Coronary artery (tissue), 2 donors: ENCODE measurements around the gene SLC19A1.

Source experiments
- DNase-seq: peaks from one replicate; pipeline ENCODE4 v3.0.0-alpha.2; 2017; ENCODE audit warnings: low spot score
- H3K27ac ChIP-seq, 2 donors: fragments of 200-600 bp; sonication (generic); one replicate each; pipeline ENCODE4 v1.5.1; 2016 to 2019
- H3K4me3 ChIP-seq: fragments of 200-600 bp; sonication (generic); 2 replicates; pipeline ENCODE4 v1.5.1; 2016; ENCODE audit warnings: mild to moderate bottlenecking, moderate library complexity
- CTCF ChIP-seq: fragments of 200-600 bp; sonication (generic); IDR thresholded peaks from one replicate; pipeline ENCODE4 v1.5.1; 2019; ENCODE audit warnings: antibody characterized with exemption

Gene SLC19A1

DNA sequence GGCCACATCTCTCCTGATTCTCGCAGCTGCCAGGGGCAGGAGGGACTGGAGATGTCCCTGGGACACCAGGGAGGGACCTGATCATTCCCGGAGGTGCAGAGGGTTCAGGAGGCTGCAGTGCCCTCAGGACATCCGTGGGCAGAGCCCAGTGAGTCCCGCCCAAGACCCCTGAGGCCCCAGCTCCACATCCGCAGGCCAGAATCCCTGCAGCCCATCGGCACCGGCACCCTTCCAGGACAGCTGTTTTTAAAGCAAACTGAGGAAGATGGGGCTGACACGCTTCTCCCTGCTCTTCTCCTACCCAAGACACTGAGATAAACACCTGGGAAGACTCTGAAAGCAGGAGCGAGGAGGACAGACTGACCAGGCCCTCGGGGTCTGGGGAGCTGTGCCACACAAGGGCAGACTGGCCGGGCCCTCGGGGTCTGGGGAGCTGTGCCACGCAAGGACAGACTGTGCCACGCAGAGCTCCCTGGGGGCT lies 25.5 kb downstream of the SLC19A1 start:
- TF ChIP-seq CTCF = no peak
- Histone ChIP-seq H3K27ac (no peak overlapping the region), H3K4me3 (no peak overlapping the region)
- no peak for DNase-seq

GRCh38 chr21:45516071-45516670 lies 26.1 kb downstream of the SLC19A1 start:
- no peak for TF ChIP-seq CTCF
- no peak overlapping the region for H3K4me3 ChIP-seq
- no peak overlapping the region for H3K27ac ChIP-seq
- no peak for DNase-seq

- TF ChIP-seq CTCF = no peak
- no peak overlapping the region for H3K4me3 ChIP-seq
- no peak overlapping the region for H3K27ac ChIP-seq
- DNase-seq = no peak
Measured at GRCh38 chr21:45515241-45516061, 26.8 kb downstream of the SLC19A1 start.

DNA sequence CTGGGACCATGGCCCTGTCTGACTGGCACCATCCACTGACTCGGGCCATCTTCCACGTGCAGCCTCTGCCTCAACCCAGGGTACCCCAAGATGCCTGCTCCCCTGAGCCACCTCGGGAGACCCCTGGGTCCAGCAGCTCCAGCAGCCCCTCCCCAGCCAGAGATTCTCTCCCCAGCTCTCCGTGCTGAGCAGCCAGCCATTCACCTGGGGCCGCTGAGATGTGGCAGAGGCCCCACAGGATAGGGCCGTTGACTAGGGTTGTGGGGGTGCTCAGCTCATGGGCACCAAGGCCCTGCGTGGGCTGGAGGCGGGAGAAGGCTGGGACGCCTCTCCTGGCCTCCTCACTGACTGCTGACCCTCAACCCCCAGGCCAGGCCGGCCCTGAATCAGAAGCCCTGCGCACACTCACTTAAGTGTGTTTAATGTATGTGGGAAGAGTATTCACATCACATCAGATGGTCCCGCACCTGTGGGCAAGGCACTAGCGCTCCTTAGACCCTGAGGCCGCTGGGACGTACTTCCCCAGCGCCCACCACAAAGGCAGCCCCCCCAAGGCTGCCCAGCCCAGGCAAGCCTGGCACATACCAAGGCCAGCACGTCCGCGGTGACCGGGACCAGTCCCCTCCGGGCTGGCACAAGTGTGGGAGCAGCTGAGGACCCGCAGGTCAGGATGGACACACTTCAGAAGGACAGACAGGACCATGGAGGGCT lies 27.8 kb downstream of the SLC19A1 start:
- no peak overlapping the region for H3K4me3 ChIP-seq
- TF ChIP-seq CTCF = no peak
- H3K27ac ChIP-seq = no peak overlapping the region
- DNase-seq = no peak

- H3K4me3 ChIP-seq = no peak overlapping the region
- H3K27ac ChIP-seq = no peak overlapping the region
- TF ChIP-seq CTCF = no peak
- no peak for DNase-seq
Measured at GRCh38 chr21:45513741-45514310, 28.4 kb downstream of the SLC19A1 start.

GRCh38 chr21:45513003-45513717 lies 29.1 kb downstream of the SLC19A1 start:
- no peak for DNase-seq
- Histone ChIP-seq H3K27ac (no peak overlapping the region), H3K4me3 (no peak overlapping the region)
- TF ChIP-seq CTCF = no peak
